Measurements from ENCODE around the gene ZNF444. TPM values are rescaled to one million over a fixed set of nuclear protein-coding genes. Genes with fewer than 3 reads are reported as not detected.

The ZNF444 gene
- total and polyA plus RNA-seq, 2 donors (not counting 3 experiments of a cell fraction or from before 2014, with no cell fraction given) = 37.2 to 41.7 TPM

- no TSS peak for BruUV-seq (replicated peaks)
- Histone ChIP-seq H3K36me3 (ENCODE audit: control insufficient read depth in 2 of 2, extremely low read depth in 1 of 2, insufficient read depth in 2 of 2, low read length in 2 of 2) (peaks cover 0 to 18% of the 10 kb centered on the region in 2 experiments), H3K4me1 (ENCODE audit: control insufficient read depth, extremely low read depth, insufficient read depth, low read length) (peaks cover 10% of the 10 kb centered on the region), H3K9me1 (replicated peaks; ENCODE audit: control insufficient read depth, extremely low read depth, insufficient read depth, low read length) (no peaks in the 10 kb centered on the region), H3K4me3 (replicated peaks in 1 of 3; ENCODE audit: insufficient read depth in 1 of 3, low read depth in 1 of 3, low read length in 3 of 3) (no peak overlapping the region), H2AFZ (ENCODE audit: low read depth, low read length) (no peak overlapping the region), H3K9ac (replicated peaks; ENCODE audit: extremely low read depth, insufficient read depth, low read length) (no peak overlapping the region), H3K9me3 (replicated peaks; ENCODE audit: control insufficient read depth, insufficient read depth, low read length) (no peaks in the 10 kb centered on the region), H3K27ac (ENCODE audit: insufficient read depth, low read depth, low read length) (no peak overlapping the region), H3K4me2 (ENCODE audit: insufficient read depth, low read length) (no peak overlapping the region), H4K20me1 (replicated peaks; ENCODE audit: control insufficient read depth, extremely low read depth, insufficient read depth, low read length) (no peaks in the 10 kb centered on the region), H3K27me3 (ENCODE audit: control insufficient read depth in 2 of 2, insufficient read depth in 2 of 2, low read length in 2 of 2) (no peaks in the 10 kb centered on the region), H3K79me2 (ENCODE audit: control insufficient read depth, insufficient read depth, low read length) (peaks cover 22% of the 10 kb centered on the region)
- DNase-seq (ENCODE audit: low read depth, low spot score) (no peak), FAIRE-seq (no peak)
- CTCF ChIA-PET = no interaction called here
- dilution Hi-C loops (cut with MboI; ENCODE audit: extremely low pct_ligation_motif_present, low sequenced_read_pairs) = no loop called here
- TF ChIP-seq, protein P1, sequence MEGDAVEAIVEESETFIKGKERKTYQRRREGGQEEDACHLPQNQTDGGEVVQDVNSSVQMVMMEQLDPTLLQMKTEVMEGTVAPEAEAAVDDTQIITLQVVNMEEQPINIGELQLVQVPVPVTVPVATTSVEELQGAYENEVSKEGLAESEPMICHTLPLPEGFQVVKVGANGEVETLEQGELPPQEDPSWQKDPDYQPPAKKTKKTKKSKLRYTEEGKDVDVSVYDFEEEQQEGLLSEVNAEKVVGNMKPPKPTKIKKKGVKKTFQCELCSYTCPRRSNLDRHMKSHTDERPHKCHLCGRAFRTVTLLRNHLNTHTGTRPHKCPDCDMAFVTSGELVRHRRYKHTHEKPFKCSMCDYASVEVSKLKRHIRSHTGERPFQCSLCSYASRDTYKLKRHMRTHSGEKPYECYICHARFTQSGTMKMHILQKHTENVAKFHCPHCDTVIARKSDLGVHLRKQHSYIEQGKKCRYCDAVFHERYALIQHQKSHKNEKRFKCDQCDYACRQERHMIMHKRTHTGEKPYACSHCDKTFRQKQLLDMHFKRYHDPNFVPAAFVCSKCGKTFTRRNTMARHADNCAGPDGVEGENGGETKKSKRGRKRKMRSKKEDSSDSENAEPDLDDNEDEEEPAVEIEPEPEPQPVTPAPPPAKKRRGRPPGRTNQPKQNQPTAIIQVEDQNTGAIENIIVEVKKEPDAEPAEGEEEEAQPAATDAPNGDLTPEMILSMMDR (IDR thresholded peaks at IDR 0.05; ENCODE audit: extremely low read depth in 1 of 2, insufficient read depth in 1 of 2, low read depth in 1 of 2, low read length in 2 of 2) = no peak
- TF ChIP-seq POLR2A (IDR thresholded peaks at IDR 0.05; ENCODE audit: low read depth, low read length) (no peak), POLR2AphosphoS5 (IDR thresholded peaks at IDR 0.05; ENCODE audit: insufficient read depth, low read depth, low read length) (no peak), EZH2 (IDR thresholded peaks at IDR 0.05; ENCODE audit: borderline replicate concordance, low read depth, low read length, severe bottlenecking) (no peak), GATA2 (IDR thresholded peaks at IDR 0.05; ENCODE audit: insufficient read depth, insufficient read length, low read depth, low read length) (no peak), JUN (IDR thresholded peaks at IDR 0.05; ENCODE audit: borderline replicate concordance, insufficient read depth, insufficient read length, low read depth) (no peak), MYC (IDR thresholded peaks at IDR 0.05; ENCODE audit: low read depth, low read length) (no peak), FOS (IDR thresholded peaks at IDR 0.05; ENCODE audit: borderline replicate concordance, insufficient read depth, low read length) (no peak)
- TF ChIP-seq, protein P2, sequence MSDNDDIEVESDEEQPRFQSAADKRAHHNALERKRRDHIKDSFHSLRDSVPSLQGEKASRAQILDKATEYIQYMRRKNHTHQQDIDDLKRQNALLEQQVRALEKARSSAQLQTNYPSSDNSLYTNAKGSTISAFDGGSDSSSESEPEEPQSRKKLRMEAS (IDR thresholded peaks at IDR 0.05; ENCODE audit: insufficient read depth, insufficient read length) = no peak
- intact Hi-C loops (cut with micrococcal nuclease) = no loop called here
- POLR2A ChIA-PET = no interaction called here
These were observed 3.3 kb downstream of the ZNF444 start for GRCh38 chr19:56144376-56144775.

Measured in endothelial cell of umbilical vein (primary cell).